OCI-LY3 (cell line): ENCODE results near the gene PCMT1.

Experiments
- H2AFZ ChIP-seq: fragments of 200-600, 300-600 bp; shearing (Covaris generic); 2 replicates; pipeline ENCODE4 v1.6.0; 2014; ENCODE audit warnings: antibody characterized with exemption, low read depth, low read length
- H3K27ac ChIP-seq: fragments of 200-600, 300-600 bp; sonication (generic); 2 replicates; pipeline ENCODE4 v1.5.1; 2014; ENCODE audit warnings: mild to moderate bottlenecking, low read length, moderate library complexity, mixed read lengths
- H3K27me3 ChIP-seq: fragments of 200-600, 300-600 bp; sonication (generic); 2 replicates; pipeline ENCODE4 v1.6.1; 2014; ENCODE audit warnings: low read depth, low read length, mixed read lengths
- H3K36me3 ChIP-seq: fragments of 200-600, 300-600 bp; sonication (generic); replicated peaks from 2 replicates; pipeline ENCODE3; 2014; ENCODE audit warnings: low read depth, low read length, mixed read lengths
- H3K4me1 ChIP-seq: fragments of 300-600, 200-600 bp; sonication (generic); 2 replicates; pipeline ENCODE4 v1.6.1; 2014; ENCODE audit warnings: low read length, mixed read lengths
- H3K4me2 ChIP-seq: fragments of 200-600, 300-600 bp; sonication (generic); 2 replicates; pipeline ENCODE4 v1.6.1; 2014; ENCODE audit warnings: low read length, mixed read lengths
- H3K4me3 ChIP-seq: fragments of 300-600, 200-600 bp; sonication (generic); 2 replicates; pipeline ENCODE4 v1.5.1; 2014; ENCODE audit warnings: antibody characterized with exemption, mild to moderate bottlenecking, low read length, moderate library complexity
- H3K79me2 ChIP-seq: fragments of 300-600, 200-600 bp; shearing (Covaris generic); 2 replicates; pipeline ENCODE4 v1.6.1; 2014; ENCODE audit warnings: mild to moderate bottlenecking, low read length, mixed read lengths
- H3K9ac ChIP-seq: fragments of 300-600, 200-600 bp; shearing (Covaris generic); 2 replicates; pipeline ENCODE4 v1.6.0; 2014; ENCODE audit warnings: mild to moderate bottlenecking, low read length, moderate library complexity
- H3K9me3 ChIP-seq: fragments of 200-600, 300-600 bp; shearing (Covaris generic); 2 replicates; pipeline ENCODE4 v1.6.1; 2014; ENCODE audit warnings: low read length, mixed read lengths; ENCODE audit not compliant: insufficient read depth
- H4K20me1 ChIP-seq: fragments of 200-600, 300-600 bp; sonication (generic); 2 replicates; pipeline ENCODE4 v1.6.1; 2016; ENCODE audit warnings: low read length, mixed read lengths; ENCODE audit not compliant: insufficient read depth
- CTCF ChIP-seq: fragments of 200-600, 300-600 bp; sonication (generic); IDR thresholded peaks from 2 replicates; pipeline ENCODE4 v1.5.1; 2014; ENCODE audit warnings: antibody characterized with exemption, low read length, low read depth
- EZH2phosphoT487 ChIP-seq: fragments of 200-600 bp; shearing (Covaris generic); IDR thresholded peaks from 2 replicates; pipeline ENCODE4 v1.6.1; 2018; ENCODE audit warnings: antibody characterized with exemption, mixed run types, low read depth

The PCMT1 gene

GRCh38 chr6:149859368-149859767 is 109.8 kb downstream of the PCMT1 start:
- no peaks in the 10 kb centered on the region for H3K4me1 ChIP-seq
- no peak overlapping the region for H3K4me2 ChIP-seq
- no peak overlapping the region for H3K27ac ChIP-seq

GRCh38 chr6:149859938-149860337 is 110.4 kb downstream of the PCMT1 start:
- H3K9ac ChIP-seq = no peak overlapping the region
- peaks cover 11% of the 10 kb centered on the region; the same call in 1 of the 2 replicates for H3K79me2 ChIP-seq
- no peaks in the 10 kb centered on the region for H3K36me3 ChIP-seq
- H3K4me3 ChIP-seq = no peak overlapping the region
- no peak overlapping the region for H3K27ac ChIP-seq
- H3K27me3 ChIP-seq = no peaks in the 10 kb centered on the region
- H3K9me3 ChIP-seq = no peaks in the 10 kb centered on the region
- H2AFZ ChIP-seq = no peak overlapping the region
- no peaks in the 10 kb centered on the region; the same call in 1 of the 2 replicates for H4K20me1 ChIP-seq
- H3K4me1 ChIP-seq = no peaks in the 10 kb centered on the region
- no peak overlapping the region for H3K4me2 ChIP-seq
- no peak for TF ChIP-seq CTCF
- TF ChIP-seq EZH2phosphoT487 = no peak

More at GRCh38 chr6:149859368-149859767, 109.8 kb downstream of the PCMT1 start:
- H3K36me3 ChIP-seq = no peaks in the 10 kb centered on the region
- H3K27me3 ChIP-seq = no peaks in the 10 kb centered on the region
- no peak overlapping the region for H3K4me3 ChIP-seq
- no peak overlapping the region for H2AFZ ChIP-seq
- H4K20me1 ChIP-seq = no peaks in the 10 kb centered on the region; the same call in 1 of the 2 replicates
- H3K9ac ChIP-seq = no peak overlapping the region
- peaks cover 11% of the 10 kb centered on the region; the same call in 1 of the 2 replicates for H3K79me2 ChIP-seq
- no peaks in the 10 kb centered on the region for H3K9me3 ChIP-seq
- TF ChIP-seq CTCF (no peak), EZH2phosphoT487 (no peak)

- Histone ChIP-seq H4K20me1 (no peaks in the 10 kb centered on the region; the same call in 1 of the 2 replicates), H3K36me3 (no peaks in the 10 kb centered on the region), H3K4me1 (peaks cover 2% of the 10 kb centered on the region; the same call in 1 of the 2 replicates), H3K27me3 (no peaks in the 10 kb centered on the region), H3K27ac (no peak overlapping the region), H2AFZ (no peak overlapping the region), H3K9ac (no peak overlapping the region), H3K4me2 (no peak overlapping the region), H3K79me2 (peaks cover 11% of the 10 kb centered on the region; the same call in 1 of the 2 replicates), H3K4me3 (no peak overlapping the region), H3K9me3 (no peaks in the 10 kb centered on the region)
- TF ChIP-seq CTCF (no peak), EZH2phosphoT487 (no peak)
Measured at GRCh38 chr6:149860513-149860833, 110.9 kb downstream of the PCMT1 start.
